Pulmonary artery endothelial cell (primary cell): Measurements from ENCODE around the gene GARIN6. TPM values are rescaled to one million over a fixed set of nuclear protein-coding genes. Genes with fewer than 3 reads are reported as not detected.
"Not testable (repeated sequence)": the region's sequence is repeated elsewhere in the genome, so short reads cannot be mapped to it uniquely, and the experiment has no call there.

Experiments
- DNase-seq: peaks from one replicate; pipeline ENCODE4 v3.0.0-alpha.2; 2011; ENCODE audit warnings: low read depth, low spot score
- total RNA-seq: library from RNA; depleted of rRNA; stranded (reverse); fragments of >200 nt; gene quantifications from 2 replicates; pipeline ENCODE4 v1.2.3, GENCODE V29; 2014

GARIN6 gene
- not detected in 2 replicates for total RNA-seq

- DNase-seq, result no peak
These were observed at the start of gene GARIN6 for GRCh38 chr12:99647453-99647852. Gene GARIN6 (plus strand): TSS chr12:99647753. CDS start chr12:99648175, 422 bp downstream.

GRCh38 chr12:99598785-99599184 is 48.8 kb upstream of the GARIN6 start:
- DNase-seq, result no peak

- DNase-seq, result no peak
These were observed 47.2 kb upstream of the GARIN6 start for GRCh38 chr12:99600388-99600787.

- no peak for DNase-seq
These were observed 37.9 kb upstream of the GARIN6 start for GRCh38 chr12:99609455-99610181.

- no peak for DNase-seq
These were observed 36.4 kb upstream of the GARIN6 start for GRCh38 chr12:99611117-99611516.

GRCh38 chr12:99611599-99611998 is 36.0 kb upstream of the GARIN6 start:
- no peak for DNase-seq

GRCh38 chr12:99618657-99619056 is 28.9 kb upstream of the GARIN6 start:
- no peak for DNase-seq

- DNase-seq, result no peak
These were observed 28.0 kb upstream of the GARIN6 start for GRCh38 chr12:99619389-99620158.

- no peak for DNase-seq
These were observed 27.4 kb upstream of the GARIN6 start for GRCh38 chr12:99620159-99620479.

- not testable (repeated sequence) for DNase-seq
These were observed 23.0 kb upstream of the GARIN6 start for GRCh38 chr12:99624591-99624990.

- no peak for DNase-seq
These were observed 20.1 kb upstream of the GARIN6 start for GRCh38 chr12:99627459-99627858.

GRCh38 chr12:99644629-99645028 is 2.9 kb upstream of the GARIN6 start:
- DNase-seq, result no peak

GRCh38 chr12:99648183-99648582 is 630 bp downstream of the GARIN6 start:
- no peak for DNase-seq

- DNase-seq, result no peak
These were observed 2.0 kb downstream of the GARIN6 start for GRCh38 chr12:99649551-99649950.

- DNase-seq, result no peak
These were observed 11.3 kb downstream of the GARIN6 start for GRCh38 chr12:99658671-99659349.

- no peak for DNase-seq
These were observed 23.1 kb downstream of the GARIN6 start for GRCh38 chr12:99670635-99671034.

GRCh38 chr12:99680276-99680675 is 32.7 kb downstream of the GARIN6 start:
- no peak for DNase-seq

GRCh38 chr12:99686142-99686541 is 38.6 kb downstream of the GARIN6 start:
- no peak for DNase-seq

GRCh38 chr12:99695050-99695449 is 47.5 kb downstream of the GARIN6 start:
- no peak for DNase-seq
